HepG2 (cell line): ENCODE results near the gene ATRAID. TPM values are rescaled to one million over a fixed set of nuclear protein-coding genes. Genes with fewer than 3 reads are reported as not detected.
A peak's percentile ranks its signal among the peaks of the same experiment; 100 is the strongest.

Source experiments
- AKAP8 ChIP-seq: sonication (generic); formaldehyde crosslinking; IDR thresholded peaks from 2 replicates; pipeline ENCODE4 v1.5.1; 2020; ENCODE audit warnings: mild to moderate bottlenecking, missing genetic modification reagents
- BORCS8-MEF2B ChIP-seq: sonication (generic); formaldehyde crosslinking; IDR thresholded peaks from 2 replicates; pipeline ENCODE4 v1.8.0; 2022; ENCODE audit warnings: mild to moderate bottlenecking, missing genetic modification reagents
- GABPB1 ChIP-seq: IDR thresholded peaks from 2 replicates; pipeline ENCODE4 v1.6.1; 2016; ENCODE audit warnings: mild to moderate bottlenecking, missing genetic modification reagents, moderate library complexity, missing compliant biosample characterization
- PAWR ChIP-seq: sonication (generic); formaldehyde crosslinking; IDR thresholded peaks from 2 replicates; pipeline ENCODE4 v1.4.0; 2020; ENCODE audit warnings: missing genetic modification reagents, mild to moderate bottlenecking, borderline replicate concordance
- RFXAP ChIP-seq: sonication (generic); formaldehyde crosslinking; IDR thresholded peaks from 2 replicates; pipeline ENCODE4 v1.4.0; 2020; ENCODE audit warnings: missing genetic modification reagents, borderline replicate concordance
- SCMH1 ChIP-seq: sonication (generic); formaldehyde crosslinking; IDR thresholded peaks from 2 replicates; pipeline ENCODE4 v1.9.0; 2021; ENCODE audit warnings: missing genetic modification reagents, mild to moderate bottlenecking, borderline replicate concordance
- TARDBP ChIP-seq: sonication (generic); formaldehyde crosslinking; IDR thresholded peaks from 2 replicates; pipeline ENCODE4 v1.8.0; 2022; ENCODE audit warnings: mild to moderate bottlenecking, missing genetic modification reagents
- TEAD2 ChIP-seq: sonication (generic); formaldehyde crosslinking; IDR thresholded peaks from 2 replicates; pipeline ENCODE4 v1.9.0; 2021; ENCODE audit warnings: missing genetic modification reagents
- TSC22D2 ChIP-seq: sonication (generic); formaldehyde crosslinking; IDR thresholded peaks from 2 replicates; pipeline ENCODE4 v1.5.1; 2020; ENCODE audit warnings: missing genetic modification reagents, mild to moderate bottlenecking, borderline replicate concordance
- ZFP62 ChIP-seq: sonication (generic); formaldehyde crosslinking; IDR thresholded peaks from 2 replicates; pipeline ENCODE4 v1.4.0; 2020; ENCODE audit warnings: missing genetic modification reagents
- ZNF292 ChIP-seq: sonication (generic); formaldehyde crosslinking; IDR thresholded peaks from 2 replicates; pipeline ENCODE4 v1.8.1; 2022; ENCODE audit warnings: mild to moderate bottlenecking, low read depth, missing genetic modification reagents, borderline replicate concordance
- ZSCAN29 ChIP-seq: sonication (generic); formaldehyde crosslinking; conservative IDR thresholded peaks from 2 replicates; pipeline ENCODE4 v1.4.0; 2020; ENCODE audit warnings: mild to moderate bottlenecking, missing genetic modification reagents
- ZSCAN31 ChIP-seq: sonication (generic); formaldehyde crosslinking; IDR thresholded peaks from 2 replicates; pipeline ENCODE4 v1.5.0; 2020; ENCODE audit warnings: low read depth, mild to moderate bottlenecking, missing genetic modification reagents
- polyA plus RNA-seq, 8 experiments: library from polyadenylated mRNA; depleted of rRNA in 3 of 8; stranded (reverse) in 7 of 8; unstranded in 1 of 8; fragments of >200 nt; fragmentation: Illumina TruSeq in 4 of 8; extraction: Trizol in 4 of 8; gene quantifications; 2 replicates each; pipeline versions ENCODE4 v1.2.1 to v1.2.3, GENCODE V29; 2011 to 2016; ENCODE audit warnings: low read depth in 4 of 8, missing spikeins in 1 of 8, mixed read lengths in 1 of 8; ENCODE audit not compliant: insufficient read depth in 1 of 8
- total RNA-seq, 5 experiments: library from RNA; depleted of rRNA; stranded (reverse); fragments of >200 nt; fragmentation: Illumina TruSeq; extraction: Trizol; gene quantifications; 2 replicates each; pipeline ENCODE4 v1.2.3, GENCODE V29; 2016; ENCODE audit warnings: low read depth in 1 of 5
- TF ChIP-seq, protein P1 (sequence below): IDR thresholded peaks from 2 replicates; pipeline ENCODE4 v1.6.1; 2016; ENCODE audit warnings: low read depth
- TF ChIP-seq, protein P2 (sequence below): sonication (generic); formaldehyde crosslinking; IDR thresholded peaks from 2 replicates; pipeline ENCODE4 v1.4.0; 2020; ENCODE audit warnings: missing genetic modification reagents
- TF ChIP-seq, protein P3 (sequence below): fragments of 450-650 bp; IDR thresholded peaks from 2 replicates; pipeline ENCODE4 v1.6.1; 2017; ENCODE audit warnings: mild to moderate bottlenecking
- TF ChIP-seq, protein P4 (sequence below): sonication (generic); formaldehyde crosslinking; IDR thresholded peaks from 2 replicates; pipeline ENCODE4 v1.4.0; 2020; ENCODE audit warnings: mild to moderate bottlenecking, missing genetic modification reagents
- TF ChIP-seq, protein P5 (sequence below): sonication (generic); formaldehyde crosslinking; conservative IDR thresholded peaks from 2 replicates; pipeline ENCODE4 v1.8.0; 2022; ENCODE audit warnings: low read depth, missing genetic modification reagents

ATRAID gene
- total and polyA plus RNA-seq, 2 of the 13 experiments (the other 11 are each of a cell fraction or from before 2014, with no cell fraction given): 207 to 382 TPM

DNA sequence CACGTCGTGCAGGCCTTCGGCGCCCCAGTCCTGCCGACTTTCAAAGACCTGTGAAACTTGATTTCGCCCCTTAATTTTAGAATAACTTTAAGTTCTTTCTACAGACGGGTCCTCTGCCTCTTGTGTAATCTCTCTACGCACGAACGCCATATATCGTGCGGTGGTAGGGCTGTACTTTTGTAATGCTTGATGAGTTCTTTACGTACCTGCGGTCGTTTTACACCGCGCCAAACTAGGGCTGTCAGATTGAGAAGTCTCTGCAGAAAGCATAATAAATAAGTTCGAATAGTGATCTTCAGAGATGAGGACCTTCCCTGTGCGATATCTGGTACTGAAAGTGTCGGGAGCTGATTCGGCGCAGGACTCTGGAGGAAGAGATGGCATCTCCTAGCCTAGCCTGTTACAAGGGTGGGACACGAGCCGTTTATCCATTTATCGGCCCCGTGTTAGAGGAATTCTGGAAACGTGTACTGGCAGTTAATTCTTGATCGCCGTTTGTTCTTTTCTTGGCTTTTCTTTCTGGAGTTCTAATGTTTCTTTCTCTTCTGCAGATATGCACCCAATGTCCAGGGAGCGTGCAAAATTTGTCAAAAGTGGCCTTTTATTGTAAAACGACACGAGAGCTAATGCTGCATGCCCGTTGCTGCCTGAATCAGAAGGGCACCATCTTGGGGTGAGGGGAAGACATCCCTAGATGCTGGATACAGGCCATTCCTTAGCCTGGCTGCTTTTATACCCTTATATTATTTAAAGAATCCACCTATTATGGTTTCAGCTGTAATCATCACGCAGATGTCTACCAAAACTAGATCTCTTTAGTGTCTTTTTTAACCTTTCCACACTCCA is 1.0 kb downstream of the ATRAID start (continued):
- TF ChIP-seq ZSCAN31 (CRISPR knock-in tag) (no peak; the same call in 1 of the 2 replicates), PAWR (CRISPR knock-in tag) (no peak), TSC22D2 (CRISPR knock-in tag) (no peak), SCMH1 (CRISPR knock-in tag) (no peak), ZFP62 (CRISPR knock-in tag) (no peak), ZSCAN29 (CRISPR knock-in tag) (no peak), ZNF292 (CRISPR knock-in tag) (peak; percentile 9; the same call in 1 of the 2 replicates), TEAD2 (CRISPR knock-in tag) (no peak), RFXAP (no peak), GABPB1 (CRISPR knock-in tag) (no peak), BORCS8-MEF2B (CRISPR knock-in tag) (no peak), AKAP8 (0 out of 2 replicates have a peak, but pooled peaks have one; percentile 4), TARDBP (0 out of 2 replicates have a peak, but pooled peaks have one; percentile 14)
- TF ChIP-seq, protein P1, sequence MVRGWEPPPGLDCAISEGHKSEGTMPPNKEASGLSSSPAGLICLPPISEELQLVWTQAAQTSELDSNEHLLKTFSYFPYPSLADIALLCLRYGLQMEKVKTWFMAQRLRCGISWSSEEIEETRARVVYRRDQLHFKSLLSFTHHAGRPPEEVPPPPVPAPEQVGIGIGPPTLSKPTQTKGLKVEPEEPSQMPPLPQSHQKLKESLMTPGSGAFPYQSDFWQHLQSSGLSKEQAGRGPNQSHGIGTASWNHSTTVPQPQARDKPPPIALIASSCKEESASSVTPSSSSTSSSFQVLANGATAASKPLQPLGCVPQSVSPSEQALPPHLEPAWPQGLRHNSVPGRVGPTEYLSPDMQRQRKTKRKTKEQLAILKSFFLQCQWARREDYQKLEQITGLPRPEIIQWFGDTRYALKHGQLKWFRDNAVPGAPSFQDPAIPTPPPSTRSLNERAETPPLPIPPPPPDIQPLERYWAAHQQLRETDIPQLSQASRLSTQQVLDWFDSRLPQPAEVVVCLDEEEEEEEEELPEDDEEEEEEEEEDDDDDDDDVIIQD (CRISPR knock-in tag): no peak
- TF ChIP-seq, protein P2, sequence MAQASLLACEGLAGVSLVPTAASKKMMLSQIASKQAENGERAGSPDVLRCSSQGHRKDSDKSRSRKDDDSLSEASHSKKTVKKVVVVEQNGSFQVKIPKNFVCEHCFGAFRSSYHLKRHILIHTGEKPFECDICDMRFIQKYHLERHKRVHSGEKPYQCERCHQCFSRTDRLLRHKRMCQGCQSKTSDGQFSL: peak; percentile 1; the same call in 1 of the 2 replicates
- TF ChIP-seq, protein P3, sequence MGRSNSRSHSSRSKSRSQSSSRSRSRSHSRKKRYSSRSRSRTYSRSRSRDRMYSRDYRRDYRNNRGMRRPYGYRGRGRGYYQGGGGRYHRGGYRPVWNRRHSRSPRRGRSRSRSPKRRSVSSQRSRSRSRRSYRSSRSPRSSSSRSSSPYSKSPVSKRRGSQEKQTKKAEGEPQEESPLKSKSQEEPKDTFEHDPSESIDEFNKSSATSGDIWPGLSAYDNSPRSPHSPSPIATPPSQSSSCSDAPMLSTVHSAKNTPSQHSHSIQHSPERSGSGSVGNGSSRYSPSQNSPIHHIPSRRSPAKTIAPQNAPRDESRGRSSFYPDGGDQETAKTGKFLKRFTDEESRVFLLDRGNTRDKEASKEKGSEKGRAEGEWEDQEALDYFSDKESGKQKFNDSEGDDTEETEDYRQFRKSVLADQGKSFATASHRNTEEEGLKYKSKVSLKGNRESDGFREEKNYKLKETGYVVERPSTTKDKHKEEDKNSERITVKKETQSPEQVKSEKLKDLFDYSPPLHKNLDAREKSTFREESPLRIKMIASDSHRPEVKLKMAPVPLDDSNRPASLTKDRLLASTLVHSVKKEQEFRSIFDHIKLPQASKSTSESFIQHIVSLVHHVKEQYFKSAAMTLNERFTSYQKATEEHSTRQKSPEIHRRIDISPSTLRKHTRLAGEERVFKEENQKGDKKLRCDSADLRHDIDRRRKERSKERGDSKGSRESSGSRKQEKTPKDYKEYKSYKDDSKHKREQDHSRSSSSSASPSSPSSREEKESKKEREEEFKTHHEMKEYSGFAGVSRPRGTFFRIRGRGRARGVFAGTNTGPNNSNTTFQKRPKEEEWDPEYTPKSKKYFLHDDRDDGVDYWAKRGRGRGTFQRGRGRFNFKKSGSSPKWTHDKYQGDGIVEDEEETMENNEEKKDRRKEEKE: no peak
- TF ChIP-seq, protein P4, sequence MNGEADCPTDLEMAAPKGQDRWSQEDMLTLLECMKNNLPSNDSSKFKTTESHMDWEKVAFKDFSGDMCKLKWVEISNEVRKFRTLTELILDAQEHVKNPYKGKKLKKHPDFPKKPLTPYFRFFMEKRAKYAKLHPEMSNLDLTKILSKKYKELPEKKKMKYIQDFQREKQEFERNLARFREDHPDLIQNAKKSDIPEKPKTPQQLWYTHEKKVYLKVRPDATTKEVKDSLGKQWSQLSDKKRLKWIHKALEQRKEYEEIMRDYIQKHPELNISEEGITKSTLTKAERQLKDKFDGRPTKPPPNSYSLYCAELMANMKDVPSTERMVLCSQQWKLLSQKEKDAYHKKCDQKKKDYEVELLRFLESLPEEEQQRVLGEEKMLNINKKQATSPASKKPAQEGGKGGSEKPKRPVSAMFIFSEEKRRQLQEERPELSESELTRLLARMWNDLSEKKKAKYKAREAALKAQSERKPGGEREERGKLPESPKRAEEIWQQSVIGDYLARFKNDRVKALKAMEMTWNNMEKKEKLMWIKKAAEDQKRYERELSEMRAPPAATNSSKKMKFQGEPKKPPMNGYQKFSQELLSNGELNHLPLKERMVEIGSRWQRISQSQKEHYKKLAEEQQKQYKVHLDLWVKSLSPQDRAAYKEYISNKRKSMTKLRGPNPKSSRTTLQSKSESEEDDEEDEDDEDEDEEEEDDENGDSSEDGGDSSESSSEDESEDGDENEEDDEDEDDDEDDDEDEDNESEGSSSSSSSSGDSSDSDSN (CRISPR knock-in tag): no peak; the same call in 1 of the 2 replicates
- TF ChIP-seq, protein P5, sequence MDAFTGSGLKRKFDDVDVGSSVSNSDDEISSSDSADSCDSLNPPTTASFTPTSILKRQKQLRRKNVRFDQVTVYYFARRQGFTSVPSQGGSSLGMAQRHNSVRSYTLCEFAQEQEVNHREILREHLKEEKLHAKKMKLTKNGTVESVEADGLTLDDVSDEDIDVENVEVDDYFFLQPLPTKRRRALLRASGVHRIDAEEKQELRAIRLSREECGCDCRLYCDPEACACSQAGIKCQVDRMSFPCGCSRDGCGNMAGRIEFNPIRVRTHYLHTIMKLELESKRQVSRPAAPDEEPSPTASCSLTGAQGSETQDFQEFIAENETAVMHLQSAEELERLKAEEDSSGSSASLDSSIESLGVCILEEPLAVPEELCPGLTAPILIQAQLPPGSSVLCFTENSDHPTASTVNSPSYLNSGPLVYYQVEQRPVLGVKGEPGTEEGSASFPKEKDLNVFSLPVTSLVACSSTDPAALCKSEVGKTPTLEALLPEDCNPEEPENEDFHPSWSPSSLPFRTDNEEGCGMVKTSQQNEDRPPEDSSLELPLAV: no peak
